DMS 273 (cell line): ENCODE results near the gene PRKAR1B.
"Not testable (repeated sequence)": the region's sequence is repeated elsewhere in the genome, so short reads cannot be mapped to it uniquely, and the experiment has no call there.

Experiments
- DNase-seq: peaks from one replicate; lab custom pipeline; 2025; ENCODE audit not compliant: unreplicated experiment; lab: John Stamatoyannopoulos, UW

Gene PRKAR1B

GRCh38 chr7:628826-629225 is 98.3 kb downstream of the PRKAR1B start:
- no peak for DNase-seq

GRCh38 chr7:628402-628763 is 98.7 kb downstream of the PRKAR1B start:
- no peak for DNase-seq

GRCh38 chr7:627661-628401 is 99.2 kb downstream of the PRKAR1B start:
- DNase-seq: no peak

- DNase-seq: no peak
Measured at GRCh38 chr7:625376-625971, 101.6 kb downstream of the PRKAR1B start.

- no peak for DNase-seq
Measured at GRCh38 chr7:623464-623863, 103.6 kb downstream of the PRKAR1B start.

- no peak for DNase-seq
Measured at GRCh38 chr7:621572-622285, 105.4 kb downstream of the PRKAR1B start.

- DNase-seq: no peak
Measured at GRCh38 chr7:620885-621284, 106.2 kb downstream of the PRKAR1B start.

GRCh38 chr7:620056-620455 is 107.0 kb downstream of the PRKAR1B start:
- no peak for DNase-seq

GRCh38 chr7:619368-619840 is 107.7 kb downstream of the PRKAR1B start:
- DNase-seq: no peak

- no peak for DNase-seq
Measured at GRCh38 chr7:618539-619367, 108.3 kb downstream of the PRKAR1B start.

- DNase-seq: no peak
Measured at GRCh38 chr7:617614-618538, 109.2 kb downstream of the PRKAR1B start.

- no peak for DNase-seq
Measured at GRCh38 chr7:613442-614140, 113.5 kb downstream of the PRKAR1B start.

- not testable (repeated sequence) for DNase-seq
Measured at GRCh38 chr7:611837-612236, 115.2 kb downstream of the PRKAR1B start.

GRCh38 chr7:611281-611810 is 115.7 kb downstream of the PRKAR1B start:
- no peak for DNase-seq

GRCh38 chr7:610531-611280 is 116.4 kb downstream of the PRKAR1B start:
- no peak for DNase-seq

- no peak for DNase-seq
Measured at GRCh38 chr7:610141-610530, 116.9 kb downstream of the PRKAR1B start.

- no peak for DNase-seq
Measured at GRCh38 chr7:609365-609764, 117.7 kb downstream of the PRKAR1B start.

GRCh38 chr7:608954-609353 is 118.1 kb downstream of the PRKAR1B start:
- no peak for DNase-seq

- DNase-seq: no peak
Measured at GRCh38 chr7:608361-608760, 118.7 kb downstream of the PRKAR1B start.
